HCT116 (cell line): ENCODE measurements around the gene FAM228B. TPM values are rescaled to one million over a fixed set of nuclear protein-coding genes. Genes with fewer than 3 reads are reported as not detected.

Experiments
- ATAC-seq: fragments of 200-7000 bp; cut with Tn5 transposase; 2 replicates; pipeline ENCODE4 v1.9.1; 2020; ENCODE audit warnings: mild to moderate bottlenecking, moderate library complexity
- BruUV-seq: library from RNA; stranded (reverse); fragments of 400-500 nt; replicated peaks from 2 replicates; lab custom pipeline; 2021; lab: Mats Ljungman, UMichigan
- CTCF ChIA-PET: fragments of 300-600 bp; sonication (Branson Sonifier 250); formaldehyde crosslinking; loops from one replicate; lab custom pipeline; 2021; ENCODE audit warnings: antibody characterized with exemption; lab: Charles Lee
- POLR2A ChIA-PET: fragments of 300-600, 350-600 bp; sonication (Branson Sonifier 250); formaldehyde crosslinking; loops from one replicate; lab custom pipeline; 2021; ENCODE audit warnings: antibody characterized with exemption; lab: Charles Lee
- RAD21 ChIA-PET, 2 experiments: fragments of 300-600 bp; sonication (Branson Sonifier 250); formaldehyde crosslinking; loops; one replicate each; lab custom pipeline; 2023; ENCODE audit warnings: low total read pairs in 2 of 2; ENCODE audit not compliant: uncharacterized antibody in 2 of 2, unreplicated experiment in 2 of 2, low non-redundant PET in 1 of 2; lab: Charles Lee
- DNase-seq: peaks from one replicate; pipeline ENCODE4 v3.0.0-alpha.2; 2010; ENCODE audit warnings: low read depth, low spot score
- H2AFZ ChIP-seq: fragments of 200-600 bp; shearing (Covaris generic), sonication (generic); 2 replicates; pipeline ENCODE4 v1.6.1; 2017; ENCODE audit warnings: low read depth, mixed run types, mixed read lengths, antibody characterized with exemption, low read length; ENCODE audit not compliant: poor library complexity, severe bottlenecking
- H3K27ac ChIP-seq: 2 replicates; pipeline ENCODE4 v1.5.1; 2012; ENCODE audit warnings: low read depth, low read length
- H3K27me3 ChIP-seq: fragments of 200-600 bp; sonication (generic); 2 replicates; pipeline ENCODE4 v1.6.1; 2016; ENCODE audit warnings: mixed run types, low read length, mixed read lengths; ENCODE audit not compliant: insufficient read depth
- H3K36me3 ChIP-seq, 2 experiments: fragments of 200-500 bp in 1 of 2; fragments of 200-600 bp in 1 of 2; sonication (Bioruptor generic) in 1 of 2; sonication (generic) in 1 of 2; 2 replicates each; pipeline versions ENCODE4 v1.5.1 to v1.6.1; 2014 to 2016; ENCODE audit warnings: low read length in 2 of 2, inconsistent platforms in 1 of 2, mixed read lengths in 1 of 2, mixed run types in 1 of 2; ENCODE audit not compliant: insufficient read depth in 2 of 2, control insufficient read depth in 1 of 2
- H3K4me1 ChIP-seq, 2 experiments: fragments of 200-600 bp in 1 of 2; sonication (generic) in 1 of 2; 2 replicates each; pipeline versions ENCODE4 v1.5.1 to v1.6.1; 2012 to 2017; ENCODE audit warnings: low read length in 2 of 2, inconsistent platforms in 1 of 2, mild to moderate bottlenecking in 1 of 2, mixed read lengths in 1 of 2, mixed run types in 1 of 2, moderate library complexity in 1 of 2; ENCODE audit not compliant: insufficient read depth in 2 of 2, control insufficient read depth in 1 of 2
- H3K4me2 ChIP-seq: fragments of 200-600 bp; sonication (generic); 2 replicates; pipeline ENCODE4 v1.6.1; 2017; ENCODE audit warnings: mixed run types, low read length, mixed read lengths
- H3K4me3 ChIP-seq, 2 experiments: fragments of 200-600 bp in 1 of 2; sonication (generic) in 1 of 2; replicated peaks in 1 of 2; 2 replicates each; pipeline ENCODE4 v1.5.1; 2011 to 2016; ENCODE audit warnings: low read length in 2 of 2, control low read depth in 1 of 2, low read depth in 1 of 2, mild to moderate bottlenecking in 1 of 2, mixed read lengths in 1 of 2, mixed run types in 1 of 2
- H3K79me2 ChIP-seq: fragments of 200-600 bp; sonication (generic); 2 replicates; pipeline ENCODE4 v1.6.1; 2017; ENCODE audit warnings: mild to moderate bottlenecking, mixed run types, low read length, moderate library complexity, mixed read lengths; ENCODE audit not compliant: insufficient read depth
- H3K9ac ChIP-seq: fragments of 200-600 bp; sonication (generic); 2 replicates; pipeline ENCODE4 v1.6.1; 2016; ENCODE audit warnings: low read length, mixed read lengths
- H3K9me2 ChIP-seq: fragments of 200-600 bp; sonication (generic), shearing (Covaris generic); 2 replicates; pipeline ENCODE4 v1.6.1; 2017; ENCODE audit warnings: mixed run types, mild to moderate bottlenecking, moderate library complexity; ENCODE audit not compliant: insufficient read depth
- H3K9me3 ChIP-seq, 2 experiments: fragments of 200-500 bp in 1 of 2; fragments of 200-600 bp in 1 of 2; sonication (Bioruptor generic) in 1 of 2; sonication (generic) in 1 of 2; 2 replicates each; pipeline ENCODE4 v1.6.1; 2014 to 2017; ENCODE audit warnings: low read length in 2 of 2, mixed read lengths in 2 of 2, inconsistent platforms in 1 of 2, low read depth in 1 of 2, mild to moderate bottlenecking in 1 of 2, mixed run types in 1 of 2, moderate library complexity in 1 of 2; ENCODE audit not compliant: control insufficient read depth in 1 of 2, insufficient read depth in 1 of 2
- H4K20me1 ChIP-seq: fragments of 200-600 bp; sonication (generic), shearing (Covaris generic); 2 replicates; pipeline ENCODE4 v1.6.1; 2017; ENCODE audit warnings: mixed run types, mild to moderate bottlenecking, moderate library complexity; ENCODE audit not compliant: insufficient read depth
- ELF1 ChIP-seq: IDR thresholded peaks from 2 replicates; pipeline ENCODE4 v1.6.1; 2012; ENCODE audit warnings: low read depth, borderline replicate concordance
- EZH2phosphoT487 ChIP-seq: fragments of 200-600 bp; IDR thresholded peaks from 2 replicates; pipeline ENCODE4 v1.6.1; 2018; ENCODE audit warnings: antibody characterized with exemption, borderline replicate concordance
- FOSL1 ChIP-seq: IDR thresholded peaks from 2 replicates; pipeline ENCODE4 v1.6.1; 2012; ENCODE audit warnings: low read depth
- JUND ChIP-seq: IDR thresholded peaks from 2 replicates; pipeline ENCODE4 v1.6.1; 2012
- POLR2A ChIP-seq: IDR thresholded peaks from 2 replicates; pipeline ENCODE4 v1.7.0; 2011; ENCODE audit warnings: borderline replicate concordance; ENCODE audit not compliant: insufficient read depth, insufficient read length; ENCODE audit errors: extremely low read depth
- TCF7L2 ChIP-seq: IDR thresholded peaks from 2 replicates; pipeline ENCODE4 v1.7.0; 2011; ENCODE audit warnings: borderline replicate concordance, inconsistent platforms; ENCODE audit not compliant: insufficient read depth, insufficient read length; ENCODE audit errors: extremely low read depth
- ZBTB33 ChIP-seq: IDR thresholded peaks from 2 replicates; pipeline ENCODE4 v1.6.1; 2011; ENCODE audit warnings: mild to moderate bottlenecking, low read length, moderate library complexity; ENCODE audit not compliant: insufficient replicate concordance; ENCODE audit errors: extremely low read depth
- ZNF274 ChIP-seq: fragments of 200-500 bp; sonication (Bioruptor generic); IDR thresholded peaks from 2 replicates; pipeline ENCODE4 v1.6.1; 2014; ENCODE audit warnings: mild to moderate bottlenecking, low read depth, low read length, inconsistent platforms
- intact Hi-C: fragments of 100-400 bp; cut with micrococcal nuclease; formaldehyde crosslinking; loops from 2 replicates; pipeline ENCODE4 v1.10.0; 2022
- total RNA-seq: library from RNA; stranded (reverse); gene quantifications from one replicate; pipeline ENCODE4 v1.2.1, GENCODE V29; 2021; ENCODE audit not compliant: unreplicated experiment

The FAM228B gene
- total RNA-seq, 1 experiment from 2014 or later = 5.6 TPM

- peaks cover 4 to 22% of the 10 kb centered on the region in 2 experiments; a peak in 3 of 4 replicates for H3K4me1 ChIP-seq
- no peak overlapping the region for H3K9ac ChIP-seq
- DNase-seq (no peak), ATAC-seq (no peak)
- no peaks in the 10 kb centered on the region for H4K20me1 ChIP-seq
- H2AFZ ChIP-seq = no peak overlapping the region
- H3K27ac ChIP-seq = no peak overlapping the region
- RAD21 ChIA-PET = no interaction called here
- H3K4me2 ChIP-seq = peak overlapping the region; percentile 20; the same call in 1 of the 2 replicates
- TF ChIP-seq ELF1 = no peak
- no peak for TF ChIP-seq JUND
- TF ChIP-seq ZBTB33 = no peak
- no peak for TF ChIP-seq ZNF274
- TF ChIP-seq FOSL1 = no peak
- TF ChIP-seq POLR2A = no peak
- TF ChIP-seq TCF7L2 = no peak
- no peak for TF ChIP-seq EZH2phosphoT487
- POLR2A ChIA-PET = no interaction called here
- no peaks in the 10 kb centered on the region for H3K36me3 ChIP-seq
- H3K9me2 ChIP-seq = no peaks in the 10 kb centered on the region
- no peak overlapping the region for H3K4me3 ChIP-seq
- no peaks in the 10 kb centered on the region for H3K79me2 ChIP-seq
- CTCF ChIA-PET = no interaction called here
- no TSS peak for BruUV-seq
- H3K27me3 ChIP-seq = no peaks in the 10 kb centered on the region
- intact Hi-C loops = no loop called here
- H3K9me3 ChIP-seq = no peaks in the 10 kb centered on the region
Observed at GRCh38 chr2:24110660-24111303, 12.5 kb upstream of the FAM228B start.
